ENCODE data around the gene TGFB2. TPM values are rescaled to one million over a fixed set of nuclear protein-coding genes. Genes with fewer than 3 reads are reported as not detected.

The TGFB2 gene
- total and polyA plus RNA-seq, 4 donors = 0.21 to 0.75 (median 0.41) TPM

DNA sequence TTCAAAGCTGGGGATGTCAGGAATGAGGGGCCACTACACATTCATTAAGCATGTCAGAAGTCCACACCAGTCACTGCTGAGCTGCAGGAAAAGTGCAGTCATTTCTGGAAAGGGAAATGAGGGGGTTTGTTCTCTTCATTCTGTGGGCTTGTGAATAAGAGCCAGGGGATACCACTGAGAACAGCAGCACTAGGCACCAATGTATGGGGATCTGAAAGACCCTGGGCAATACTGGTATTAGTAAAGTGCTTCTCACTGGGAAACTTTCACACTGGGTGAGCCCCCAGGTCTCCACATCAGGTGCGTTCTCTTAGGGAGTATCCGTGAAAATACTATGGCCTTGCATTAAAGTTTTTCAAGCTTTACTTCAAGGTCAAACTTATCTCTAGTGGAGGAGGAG is 49.9 kb downstream of the TGFB2 start (continued):
- TF ChIP-seq, protein P1, sequence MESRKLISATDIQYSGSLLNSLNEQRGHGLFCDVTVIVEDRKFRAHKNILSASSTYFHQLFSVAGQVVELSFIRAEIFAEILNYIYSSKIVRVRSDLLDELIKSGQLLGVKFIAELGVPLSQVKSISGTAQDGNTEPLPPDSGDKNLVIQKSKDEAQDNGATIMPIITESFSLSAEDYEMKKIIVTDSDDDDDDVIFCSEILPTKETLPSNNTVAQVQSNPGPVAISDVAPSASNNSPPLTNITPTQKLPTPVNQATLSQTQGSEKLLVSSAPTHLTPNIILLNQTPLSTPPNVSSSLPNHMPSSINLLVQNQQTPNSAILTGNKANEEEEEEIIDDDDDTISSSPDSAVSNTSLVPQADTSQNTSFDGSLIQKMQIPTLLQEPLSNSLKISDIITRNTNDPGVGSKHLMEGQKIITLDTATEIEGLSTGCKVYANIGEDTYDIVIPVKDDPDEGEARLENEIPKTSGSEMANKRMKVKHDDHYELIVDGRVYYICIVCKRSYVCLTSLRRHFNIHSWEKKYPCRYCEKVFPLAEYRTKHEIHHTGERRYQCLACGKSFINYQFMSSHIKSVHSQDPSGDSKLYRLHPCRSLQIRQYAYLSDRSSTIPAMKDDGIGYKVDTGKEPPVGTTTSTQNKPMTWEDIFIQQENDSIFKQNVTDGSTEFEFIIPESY (IDR thresholded peaks at IDR 0.05) = no peak
- no peak for TF ChIP-seq GABPA (IDR thresholded peaks at IDR 0.05 in 1 of 2, conservative IDR thresholded peaks at IDR 0.05 in 1 of 2)
- no peak for TF ChIP-seq FOXA1 (IDR thresholded peaks at IDR 0.05)
- TF ChIP-seq JUND (IDR thresholded peaks at IDR 0.05) = no peak
- no peak for TF ChIP-seq RXRA (IDR thresholded peaks at IDR 0.05)
- TF ChIP-seq, protein P2, sequence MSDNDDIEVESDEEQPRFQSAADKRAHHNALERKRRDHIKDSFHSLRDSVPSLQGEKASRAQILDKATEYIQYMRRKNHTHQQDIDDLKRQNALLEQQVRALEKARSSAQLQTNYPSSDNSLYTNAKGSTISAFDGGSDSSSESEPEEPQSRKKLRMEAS (IDR thresholded peaks at IDR 0.05) = no peak

DNA sequence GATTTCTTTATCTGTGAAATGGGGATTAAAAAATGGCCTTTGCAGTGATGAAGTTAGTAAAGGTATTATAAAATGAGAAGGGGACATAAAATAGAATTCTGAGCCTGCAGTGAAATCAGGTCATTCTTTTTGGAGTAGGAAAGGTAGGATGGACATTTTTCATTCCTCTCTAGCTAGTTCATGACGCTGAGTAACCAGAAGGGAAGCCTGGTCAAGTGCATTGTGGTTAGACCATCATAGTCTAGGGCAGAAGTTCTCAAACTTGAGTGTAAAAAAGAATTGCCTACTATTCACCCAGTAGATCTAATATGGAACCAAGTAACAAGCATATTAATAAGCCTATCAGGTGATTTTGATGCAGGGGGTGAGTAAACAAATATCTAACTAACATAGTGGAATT is 50.8 kb downstream of the TGFB2 start:
- Histone ChIP-seq H3K27ac (ENCODE audit: low read depth in 1 of 2, low read length in 2 of 2) (no peak overlapping the region), H3K9me3 (ENCODE audit: control insufficient read depth in 4 of 4, low read length in 3 of 4) (peaks cover 0 to 4% (median 0%) of the 10 kb centered on the region in 4 donors), H3K27me3 (ENCODE audit: control insufficient read depth in 4 of 4, insufficient read depth in 4 of 4, low read length in 3 of 4) (no peaks in the 10 kb centered on the region), H3K4me1 (ENCODE audit: control insufficient read depth in 4 of 4, insufficient read depth in 4 of 4, low read length in 3 of 4) (peaks cover 0 to 5% (median 0%) of the 10 kb centered on the region in 4 donors), H3K36me3 (ENCODE audit: control insufficient read depth in 4 of 4, insufficient read depth in 3 of 4, low read depth in 1 of 4, low read length in 3 of 4) (no peaks in the 10 kb centered on the region), H3K9ac (ENCODE audit: low read depth in 1 of 2, low read length in 2 of 2) (no peak overlapping the region), H3K4me3 (ENCODE audit: low read depth in 1 of 3, low read length in 3 of 3) (no peak overlapping the region)
- 85% methylated on average over 1 of the region's 1 CpG for WGBS
- no peak for DNase-seq (ENCODE audit: low spot score)
- TF ChIP-seq, protein P3, sequence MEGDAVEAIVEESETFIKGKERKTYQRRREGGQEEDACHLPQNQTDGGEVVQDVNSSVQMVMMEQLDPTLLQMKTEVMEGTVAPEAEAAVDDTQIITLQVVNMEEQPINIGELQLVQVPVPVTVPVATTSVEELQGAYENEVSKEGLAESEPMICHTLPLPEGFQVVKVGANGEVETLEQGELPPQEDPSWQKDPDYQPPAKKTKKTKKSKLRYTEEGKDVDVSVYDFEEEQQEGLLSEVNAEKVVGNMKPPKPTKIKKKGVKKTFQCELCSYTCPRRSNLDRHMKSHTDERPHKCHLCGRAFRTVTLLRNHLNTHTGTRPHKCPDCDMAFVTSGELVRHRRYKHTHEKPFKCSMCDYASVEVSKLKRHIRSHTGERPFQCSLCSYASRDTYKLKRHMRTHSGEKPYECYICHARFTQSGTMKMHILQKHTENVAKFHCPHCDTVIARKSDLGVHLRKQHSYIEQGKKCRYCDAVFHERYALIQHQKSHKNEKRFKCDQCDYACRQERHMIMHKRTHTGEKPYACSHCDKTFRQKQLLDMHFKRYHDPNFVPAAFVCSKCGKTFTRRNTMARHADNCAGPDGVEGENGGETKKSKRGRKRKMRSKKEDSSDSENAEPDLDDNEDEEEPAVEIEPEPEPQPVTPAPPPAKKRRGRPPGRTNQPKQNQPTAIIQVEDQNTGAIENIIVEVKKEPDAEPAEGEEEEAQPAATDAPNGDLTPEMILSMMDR (IDR thresholded peaks at IDR 0.05; ENCODE audit: low read depth, low read length, missing input control) = no peak
- TF ChIP-seq YY1 (IDR thresholded peaks at IDR 0.05) (no peak), EGR1 (IDR thresholded peaks at IDR 0.05; ENCODE audit: low read depth in 2 of 2) (no peak), JUND (IDR thresholded peaks at IDR 0.05) (no peak), NR2F2 (IDR thresholded peaks at IDR 0.05) (no peak), TAF1 (conservative IDR thresholded peaks at IDR 0.05) (no peak), RAD21 (IDR thresholded peaks at IDR 0.05) (no peak), FOXA2 (IDR thresholded peaks at IDR 0.05) (no peak), FOXA1 (IDR thresholded peaks at IDR 0.05) (no peak), HNF4G (IDR thresholded peaks at IDR 0.05) (no peak)
- TF ChIP-seq, protein P4, sequence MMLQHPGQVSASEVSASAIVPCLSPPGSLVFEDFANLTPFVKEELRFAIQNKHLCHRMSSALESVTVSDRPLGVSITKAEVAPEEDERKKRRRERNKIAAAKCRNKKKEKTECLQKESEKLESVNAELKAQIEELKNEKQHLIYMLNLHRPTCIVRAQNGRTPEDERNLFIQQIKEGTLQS (IDR thresholded peaks at IDR 0.05) = no peak
- TF ChIP-seq, protein P1 (IDR thresholded peaks at IDR 0.05) = no peak
- TF ChIP-seq, protein P5, sequence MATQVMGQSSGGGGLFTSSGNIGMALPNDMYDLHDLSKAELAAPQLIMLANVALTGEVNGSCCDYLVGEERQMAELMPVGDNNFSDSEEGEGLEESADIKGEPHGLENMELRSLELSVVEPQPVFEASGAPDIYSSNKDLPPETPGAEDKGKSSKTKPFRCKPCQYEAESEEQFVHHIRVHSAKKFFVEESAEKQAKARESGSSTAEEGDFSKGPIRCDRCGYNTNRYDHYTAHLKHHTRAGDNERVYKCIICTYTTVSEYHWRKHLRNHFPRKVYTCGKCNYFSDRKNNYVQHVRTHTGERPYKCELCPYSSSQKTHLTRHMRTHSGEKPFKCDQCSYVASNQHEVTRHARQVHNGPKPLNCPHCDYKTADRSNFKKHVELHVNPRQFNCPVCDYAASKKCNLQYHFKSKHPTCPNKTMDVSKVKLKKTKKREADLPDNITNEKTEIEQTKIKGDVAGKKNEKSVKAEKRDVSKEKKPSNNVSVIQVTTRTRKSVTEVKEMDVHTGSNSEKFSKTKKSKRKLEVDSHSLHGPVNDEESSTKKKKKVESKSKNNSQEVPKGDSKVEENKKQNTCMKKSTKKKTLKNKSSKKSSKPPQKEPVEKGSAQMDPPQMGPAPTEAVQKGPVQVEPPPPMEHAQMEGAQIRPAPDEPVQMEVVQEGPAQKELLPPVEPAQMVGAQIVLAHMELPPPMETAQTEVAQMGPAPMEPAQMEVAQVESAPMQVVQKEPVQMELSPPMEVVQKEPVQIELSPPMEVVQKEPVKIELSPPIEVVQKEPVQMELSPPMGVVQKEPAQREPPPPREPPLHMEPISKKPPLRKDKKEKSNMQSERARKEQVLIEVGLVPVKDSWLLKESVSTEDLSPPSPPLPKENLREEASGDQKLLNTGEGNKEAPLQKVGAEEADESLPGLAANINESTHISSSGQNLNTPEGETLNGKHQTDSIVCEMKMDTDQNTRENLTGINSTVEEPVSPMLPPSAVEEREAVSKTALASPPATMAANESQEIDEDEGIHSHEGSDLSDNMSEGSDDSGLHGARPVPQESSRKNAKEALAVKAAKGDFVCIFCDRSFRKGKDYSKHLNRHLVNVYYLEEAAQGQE (IDR thresholded peaks at IDR 0.05) = no peak
- TF ChIP-seq, protein P2 (IDR thresholded peaks at IDR 0.05) = no peak

Measured in liver (tissue), 9 donors.